ENCODE data around the gene AAR2. TPM values are rescaled to one million over a fixed set of nuclear protein-coding genes. Genes with fewer than 3 reads are reported as not detected.

AAR2 gene
- polyA plus RNA-seq, 1 of the 3 experiments (the other 2 are of a cell fraction) = 17.4 TPM

GRCh38 chr20:36197271-36197670 lies 39.0 kb upstream of the AAR2 start:
- Histone ChIP-seq H4K20me1 (ENCODE audit: insufficient read depth) (no peaks in the 10 kb centered on the region), H3K27ac (ENCODE audit: low read depth in 2 of 2, low read length in 1 of 2) (no peak overlapping the region), H3K4me1 (ENCODE audit: control insufficient read depth in 1 of 2, insufficient read depth in 2 of 2, low read depth in 1 of 2, low read length in 1 of 2) (peaks cover 0 to 19% of the 10 kb centered on the region in 2 experiments; a peak in 2 of 4 replicates), H3K4me3 (ENCODE audit: low read depth in 2 of 2, low read length in 1 of 2) (no peak overlapping the region), H3K9ac (no peak overlapping the region), H3F3A (replicated peaks; ENCODE audit: insufficient read depth) (peaks cover 7% of the 10 kb centered on the region), H3K27me3 (ENCODE audit: insufficient read depth) (no peaks in the 10 kb centered on the region), H3K9me3 (no peaks in the 10 kb centered on the region), H3K79me2 (ENCODE audit: insufficient read depth) (no peaks in the 10 kb centered on the region), H3K9me2 (no peaks in the 10 kb centered on the region), H2AFZ (ENCODE audit: low read depth) (no peak overlapping the region), H3K36me3 (replicated peaks in 1 of 2; ENCODE audit: control insufficient read depth in 1 of 2, insufficient read depth in 2 of 2, low read length in 1 of 2) (peaks cover 0 to 35% of the 10 kb centered on the region in 2 experiments), H3K4me2 (no peak overlapping the region)
- ChIA-PET CTCF (interaction anchor here (1.2 to 5.9 kb wide), 4 partner anchors 30 to 242 kb away, joined by 3 to 178 read pairs (median 24); partner anchors contain the start of gene EPB41L1), POLR2A (no interaction called here)
- no peak for TF ChIP-seq FOSL2 (IDR thresholded peaks at IDR 0.05; ENCODE audit: borderline replicate concordance, low read depth)
- TF ChIP-seq, protein P1, sequence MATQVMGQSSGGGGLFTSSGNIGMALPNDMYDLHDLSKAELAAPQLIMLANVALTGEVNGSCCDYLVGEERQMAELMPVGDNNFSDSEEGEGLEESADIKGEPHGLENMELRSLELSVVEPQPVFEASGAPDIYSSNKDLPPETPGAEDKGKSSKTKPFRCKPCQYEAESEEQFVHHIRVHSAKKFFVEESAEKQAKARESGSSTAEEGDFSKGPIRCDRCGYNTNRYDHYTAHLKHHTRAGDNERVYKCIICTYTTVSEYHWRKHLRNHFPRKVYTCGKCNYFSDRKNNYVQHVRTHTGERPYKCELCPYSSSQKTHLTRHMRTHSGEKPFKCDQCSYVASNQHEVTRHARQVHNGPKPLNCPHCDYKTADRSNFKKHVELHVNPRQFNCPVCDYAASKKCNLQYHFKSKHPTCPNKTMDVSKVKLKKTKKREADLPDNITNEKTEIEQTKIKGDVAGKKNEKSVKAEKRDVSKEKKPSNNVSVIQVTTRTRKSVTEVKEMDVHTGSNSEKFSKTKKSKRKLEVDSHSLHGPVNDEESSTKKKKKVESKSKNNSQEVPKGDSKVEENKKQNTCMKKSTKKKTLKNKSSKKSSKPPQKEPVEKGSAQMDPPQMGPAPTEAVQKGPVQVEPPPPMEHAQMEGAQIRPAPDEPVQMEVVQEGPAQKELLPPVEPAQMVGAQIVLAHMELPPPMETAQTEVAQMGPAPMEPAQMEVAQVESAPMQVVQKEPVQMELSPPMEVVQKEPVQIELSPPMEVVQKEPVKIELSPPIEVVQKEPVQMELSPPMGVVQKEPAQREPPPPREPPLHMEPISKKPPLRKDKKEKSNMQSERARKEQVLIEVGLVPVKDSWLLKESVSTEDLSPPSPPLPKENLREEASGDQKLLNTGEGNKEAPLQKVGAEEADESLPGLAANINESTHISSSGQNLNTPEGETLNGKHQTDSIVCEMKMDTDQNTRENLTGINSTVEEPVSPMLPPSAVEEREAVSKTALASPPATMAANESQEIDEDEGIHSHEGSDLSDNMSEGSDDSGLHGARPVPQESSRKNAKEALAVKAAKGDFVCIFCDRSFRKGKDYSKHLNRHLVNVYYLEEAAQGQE (IDR thresholded peaks at IDR 0.05; ENCODE audit: low read depth, low read length) = no peak
- TF ChIP-seq YY1 (IDR thresholded peaks at IDR 0.05; ENCODE audit: low read depth) = no peak
- TF ChIP-seq TAF1 (IDR thresholded peaks at IDR 0.05; ENCODE audit: borderline replicate concordance, low read depth, low read length) = no peak
- no peak for DNase-seq
- WGBS (ENCODE audit: low lambda C conversion rate) = 90% methylated on average over 2 of the region's 2 CpGs

DNA sequence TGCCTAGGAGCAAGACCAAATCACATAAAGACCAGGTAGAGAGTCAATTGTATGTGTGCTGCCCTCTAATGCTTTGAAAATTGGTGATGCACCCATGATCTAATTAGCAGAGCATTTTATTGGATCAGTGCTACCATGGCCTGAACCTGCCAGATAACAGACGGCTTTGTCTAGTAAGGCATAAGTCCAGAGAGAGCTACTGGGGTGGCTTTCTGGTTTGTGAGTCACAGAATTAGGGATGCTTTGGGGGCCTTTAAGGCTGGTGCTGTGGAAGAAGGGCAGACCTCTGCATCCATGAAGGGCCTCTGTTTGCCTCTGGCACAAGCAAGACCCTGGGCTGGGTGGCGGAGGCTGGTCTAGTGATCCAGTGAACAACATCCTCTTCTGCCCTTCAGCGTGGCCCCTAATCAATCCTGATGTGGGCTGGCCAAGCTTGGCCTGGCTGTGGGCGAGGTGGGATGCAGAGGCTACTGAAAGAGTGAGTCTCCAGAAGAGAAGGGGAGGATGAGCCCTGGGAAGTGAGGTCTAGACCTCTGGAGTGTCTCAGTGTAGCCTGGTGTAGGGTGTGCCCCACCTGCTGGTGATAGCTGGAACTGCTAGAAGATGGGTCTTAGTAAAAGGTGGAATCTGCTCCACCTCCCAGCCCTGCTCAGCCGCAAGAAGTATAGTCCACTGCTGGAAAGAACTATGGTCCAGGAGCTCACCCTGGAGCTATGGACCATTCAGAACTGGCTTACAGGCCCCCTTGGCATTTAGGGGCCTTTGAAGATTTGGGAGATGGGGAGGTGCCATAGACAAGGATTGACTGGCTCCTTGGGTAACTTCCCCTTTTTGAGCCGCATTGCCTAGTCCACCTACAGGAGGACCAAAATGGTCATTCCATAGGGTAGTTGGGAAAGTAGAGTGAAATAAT lies 36.7 kb upstream of the AAR2 start:
- TF ChIP-seq ELF1 (IDR thresholded peaks at IDR 0.05) = no peak
- peak; percentile 90 for TF ChIP-seq RAD21 (IDR thresholded peaks at IDR 0.05; ENCODE audit: low read length)
- peak; percentile 66 for TF ChIP-seq GATA2 (CRISPR knock-in tag; IDR thresholded peaks at IDR 0.05)
- TF ChIP-seq CHD2 (IDR thresholded peaks at IDR 0.05; ENCODE audit: low read length, partially characterized antibody) = peak; percentile 28
- TF ChIP-seq SMC3 (IDR thresholded peaks at IDR 0.05; ENCODE audit: low read depth, low read length) = peak; percentile 90
- peak; percentile 46; the same call in 1 of the 2 replicates for TF ChIP-seq RCOR1 (IDR thresholded peaks at IDR 0.05; ENCODE audit: low read length)
- TF ChIP-seq FOXJ3 (CRISPR knock-in tag; IDR thresholded peaks at IDR 0.05) = no peak; the same call in 1 of the 2 replicates
- TF ChIP-seq CTCF (IDR thresholded peaks at IDR 0.05) = peak; percentile 83
- TF ChIP-seq TAF1 (IDR thresholded peaks at IDR 0.05; ENCODE audit: borderline replicate concordance, low read depth, low read length) = no peak
- no peak for TF ChIP-seq SIN3A (IDR thresholded peaks at IDR 0.05; ENCODE audit: borderline replicate concordance, low read depth, low read length)
- TF ChIP-seq EP300 (IDR thresholded peaks at IDR 0.05; ENCODE audit: borderline replicate concordance in 1 of 2, low read depth in 1 of 2, low read length in 1 of 2) = peak in 1 of 2 experiments; percentile 50; a peak in 1 of 4 replicates
- ChIA-PET POLR2A (interaction anchor here (0.6 to 1.4 kb wide), 2 partner anchors 43 to 178 kb away, joined by 3 read pairs; no protein-coding TSS in a partner anchor), CTCF (interaction anchor here (0.6 to 16.0 kb wide), 44 partner anchors 11 to 718 kb away, joined by 3 to 219 read pairs (median 6); partner anchors contain the start of genes AAR2 and EPB41L1)
- Histone ChIP-seq H3F3A (replicated peaks; ENCODE audit: insufficient read depth) (peaks cover 7% of the 10 kb centered on the region), H3K9ac (no peak overlapping the region), H3K27ac (ENCODE audit: low read depth in 2 of 2, low read length in 1 of 2) (peak overlapping the region in 1 of 2 experiments; percentile 94; a peak in 2 of 4 replicates), H2AFZ (ENCODE audit: low read depth) (no peak overlapping the region), H3K4me1 (ENCODE audit: control insufficient read depth in 1 of 2, insufficient read depth in 2 of 2, low read depth in 1 of 2, low read length in 1 of 2) (peaks cover 0 to 19% of the 10 kb centered on the region in 2 experiments; a peak in 2 of 4 replicates), H3K27me3 (ENCODE audit: insufficient read depth) (no peaks in the 10 kb centered on the region), H3K9me2 (no peaks in the 10 kb centered on the region), H3K36me3 (replicated peaks in 1 of 2; ENCODE audit: control insufficient read depth in 1 of 2, insufficient read depth in 2 of 2, low read length in 1 of 2) (peaks cover 0 to 29% of the 10 kb centered on the region in 2 experiments), H3K79me2 (ENCODE audit: insufficient read depth) (no peaks in the 10 kb centered on the region), H3K4me2 (no peak overlapping the region), H3K4me3 (ENCODE audit: low read depth in 2 of 2, low read length in 1 of 2) (peak overlapping the region in 1 of 2 experiments; percentile 46; a peak in 1 of 4 replicates), H3K9me3 (no peaks in the 10 kb centered on the region), H4K20me1 (ENCODE audit: insufficient read depth) (no peaks in the 10 kb centered on the region)
- DNase-seq = peak; percentile 86
- 60% methylated on average over 5 of the region's 6 CpGs for WGBS (ENCODE audit: low lambda C conversion rate)

Data from SK-N-SH (cell line).